GM19468 (cell line): ENCODE measurements around the gene PLCG2.
"Not testable (repeated sequence)": the region's sequence is repeated elsewhere in the genome, so short reads cannot be mapped to it uniquely, and the experiment has no call there.

Experiments used
- ATAC-seq: cut with Tn5 transposase; IDR thresholded peaks from one replicate; pipeline ENCODE4 v1.9.1; 2021; ENCODE audit warnings: mild to moderate bottlenecking, moderate library complexity, moderate number of reproducible peaks; ENCODE audit not compliant: unreplicated experiment; ENCODE audit errors: extremely low read depth

PLCG2 gene

GRCh38 chr16:81868057-81868748 is 89.1 kb downstream of the PLCG2 start:
- no peak for ATAC-seq

GRCh38 chr16:81869326-81869725 is 90.2 kb downstream of the PLCG2 start:
- ATAC-seq, result no peak

DNA sequence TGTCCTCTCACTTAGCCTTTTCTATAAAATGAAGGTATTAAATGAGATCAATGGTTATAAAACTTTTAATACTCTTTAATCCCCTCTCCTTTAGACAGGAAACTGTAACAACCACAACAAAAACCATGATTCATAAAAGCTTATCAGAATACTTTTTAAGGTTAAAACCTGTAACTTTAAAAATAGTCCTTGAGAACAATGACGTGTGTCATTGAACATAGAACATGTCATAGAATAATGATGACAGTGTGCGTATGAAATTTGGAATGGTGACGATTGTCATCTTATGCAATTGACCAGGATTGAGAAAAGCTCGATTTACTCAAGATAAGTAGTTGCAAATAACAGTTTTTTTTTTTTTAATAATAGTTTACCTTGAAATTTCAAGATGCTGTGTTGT is 94.1 kb downstream of the PLCG2 start:
- no peak for ATAC-seq

GRCh38 chr16:81873843-81874752 is 95.0 kb downstream of the PLCG2 start:
- ATAC-seq, result peak; percentile 73

DNA sequence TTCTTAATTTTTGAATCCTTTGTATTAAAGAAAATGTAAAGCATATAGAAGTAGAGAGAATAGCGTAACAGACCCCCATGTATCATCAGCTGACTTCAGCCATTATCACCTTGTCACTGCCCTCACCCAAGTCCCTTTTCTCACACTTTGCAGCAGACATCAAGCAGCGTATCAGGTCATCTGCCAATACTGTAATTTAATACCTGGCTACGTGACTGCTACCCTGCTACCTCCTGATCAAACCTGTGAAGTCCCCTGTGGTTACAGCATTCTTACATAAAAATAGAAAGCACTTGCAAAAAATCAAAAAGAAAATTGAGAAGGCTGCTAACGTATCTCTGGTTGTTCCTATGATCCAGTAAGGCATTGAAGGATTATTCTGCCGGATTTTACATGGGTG is 96.4 kb downstream of the PLCG2 start:
- no peak for ATAC-seq

DNA sequence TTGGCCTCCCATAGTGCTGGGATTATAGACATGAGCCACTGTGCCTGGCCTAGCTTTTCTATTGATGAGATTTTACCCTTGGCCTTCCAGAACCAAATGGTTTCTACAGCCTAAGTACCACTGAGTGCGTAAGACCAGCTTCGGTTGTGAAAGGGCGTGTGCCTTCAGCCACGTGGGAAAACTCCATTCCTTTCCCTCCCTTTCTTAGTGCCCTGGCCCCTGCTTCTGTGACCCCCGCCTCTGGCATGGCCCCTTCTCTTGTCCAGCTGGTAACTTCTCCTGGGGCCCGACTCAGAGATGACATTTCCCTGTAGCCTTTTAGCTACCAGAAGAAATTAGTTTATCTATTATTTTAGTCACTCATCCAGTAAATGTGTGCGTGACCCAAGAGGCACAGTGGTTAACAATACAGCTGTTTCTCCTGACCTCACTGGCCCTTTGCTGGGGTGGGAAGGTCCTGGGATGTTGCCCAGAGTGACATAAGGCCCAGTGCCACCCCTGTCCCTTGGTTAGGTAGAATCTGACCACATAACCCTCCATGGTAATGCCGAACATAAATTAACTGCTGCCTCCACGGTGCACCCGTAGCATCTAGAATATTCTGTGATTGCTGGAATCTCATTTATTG is 97.3 kb downstream of the PLCG2 start:
- ATAC-seq, result no peak

- ATAC-seq, result not testable (repeated sequence)
Observed at GRCh38 chr16:81877490-81877889, 98.4 kb downstream of the PLCG2 start.

DNA sequence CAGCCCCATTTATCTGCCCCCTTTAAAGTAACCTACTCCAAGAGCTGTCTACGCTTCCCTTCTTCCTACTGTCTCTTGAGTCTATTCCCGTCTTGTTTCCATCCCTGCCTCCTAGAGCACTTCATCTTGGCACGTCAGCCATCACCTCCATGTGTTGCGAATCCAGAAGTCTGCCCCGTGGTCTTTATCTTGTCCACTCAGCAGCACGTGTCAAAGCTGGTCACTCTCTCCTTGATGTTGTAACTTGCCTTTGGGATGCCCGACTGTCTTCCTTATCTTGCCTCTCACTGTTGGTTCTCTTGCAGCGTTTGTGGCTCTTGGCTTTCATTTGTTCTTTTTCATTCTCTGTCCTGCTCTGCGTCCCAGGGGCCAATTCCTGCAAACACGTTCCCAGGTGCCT is 99.4 kb downstream of the PLCG2 start:
- ATAC-seq, result no peak

DNA sequence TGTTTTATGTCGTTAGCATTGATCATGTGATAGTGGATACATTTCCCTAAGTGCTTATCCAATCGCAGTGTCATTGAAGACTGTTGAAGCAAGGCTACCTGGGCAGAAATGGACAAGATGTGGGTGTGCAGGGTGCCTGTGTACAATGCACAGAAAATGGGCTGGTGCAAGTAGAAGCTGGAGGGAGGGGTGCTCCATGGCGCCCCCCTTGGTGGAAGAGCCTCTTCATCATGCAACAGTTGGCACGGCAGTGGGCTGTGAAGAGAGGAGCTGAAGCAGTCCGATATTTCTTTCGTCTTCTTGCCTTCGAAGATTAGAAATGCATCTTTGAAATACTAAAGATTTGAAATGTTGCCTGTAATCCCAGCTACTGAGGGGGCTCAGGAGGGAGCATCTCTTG is 100.5 kb downstream of the PLCG2 start:
- ATAC-seq, result no peak

GRCh38 chr16:81880816-81881215 is 101.7 kb downstream of the PLCG2 start:
- no peak for ATAC-seq

DNA sequence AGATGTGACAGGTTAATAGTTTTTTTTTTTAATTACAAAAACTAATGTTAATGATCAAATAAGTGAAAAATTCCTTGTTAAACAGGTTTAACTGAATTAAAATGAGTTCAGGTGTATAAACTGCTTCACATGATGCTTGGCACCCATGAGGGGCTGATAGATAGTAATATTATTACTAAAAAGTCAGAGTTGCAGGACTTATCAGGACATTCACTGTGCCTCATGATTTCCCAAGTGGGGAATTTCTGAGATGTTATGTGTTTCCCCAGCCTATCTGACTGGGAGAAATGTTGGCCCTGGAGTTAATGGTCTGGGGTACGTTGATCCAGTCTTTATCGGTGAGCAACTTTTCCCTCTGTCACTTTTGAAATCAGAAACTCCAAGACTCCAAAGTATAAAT is 102.1 kb downstream of the PLCG2 start:
- no peak for ATAC-seq

DNA sequence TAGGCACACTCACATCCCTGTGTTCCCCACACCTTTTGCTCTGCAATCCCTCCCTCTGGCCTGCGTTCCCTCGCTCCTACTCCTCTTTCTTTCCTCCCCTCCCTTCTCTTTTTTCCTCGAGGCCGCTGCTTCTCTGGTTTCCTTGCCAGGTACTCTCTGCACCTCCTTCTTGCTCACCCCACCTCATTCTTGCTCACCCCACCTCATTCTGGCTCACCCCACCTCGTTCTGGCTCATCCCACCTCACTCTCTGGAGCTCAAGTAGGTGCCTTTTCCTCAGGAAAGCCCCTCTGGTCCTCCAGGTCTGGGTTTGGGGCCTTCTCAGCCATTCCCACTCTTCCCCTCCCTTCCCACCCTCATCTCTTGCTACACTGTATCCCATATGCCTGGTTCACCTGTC is 103.5 kb downstream of the PLCG2 start:
- ATAC-seq, result no peak

DNA sequence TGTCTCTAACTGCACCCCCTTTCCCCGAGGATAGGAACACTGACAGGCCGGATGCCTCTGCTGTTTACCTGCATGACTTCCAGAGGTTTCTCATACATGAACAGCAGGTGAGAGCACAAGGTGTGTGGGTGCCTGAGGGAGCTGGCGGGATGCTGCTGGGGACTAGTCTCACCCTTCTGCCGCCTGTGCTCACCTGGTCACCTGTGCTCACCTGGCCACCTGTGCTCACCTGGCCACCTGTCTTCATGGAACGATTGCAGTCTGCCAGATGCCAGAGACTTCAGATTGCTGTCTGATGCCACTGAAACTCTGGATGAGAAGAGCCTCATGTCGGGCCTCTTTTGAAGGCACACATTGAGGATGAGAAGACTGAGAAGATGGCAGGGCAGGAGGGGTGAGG is 104.1 kb downstream of the PLCG2 start:
- ATAC-seq, result no peak

DNA sequence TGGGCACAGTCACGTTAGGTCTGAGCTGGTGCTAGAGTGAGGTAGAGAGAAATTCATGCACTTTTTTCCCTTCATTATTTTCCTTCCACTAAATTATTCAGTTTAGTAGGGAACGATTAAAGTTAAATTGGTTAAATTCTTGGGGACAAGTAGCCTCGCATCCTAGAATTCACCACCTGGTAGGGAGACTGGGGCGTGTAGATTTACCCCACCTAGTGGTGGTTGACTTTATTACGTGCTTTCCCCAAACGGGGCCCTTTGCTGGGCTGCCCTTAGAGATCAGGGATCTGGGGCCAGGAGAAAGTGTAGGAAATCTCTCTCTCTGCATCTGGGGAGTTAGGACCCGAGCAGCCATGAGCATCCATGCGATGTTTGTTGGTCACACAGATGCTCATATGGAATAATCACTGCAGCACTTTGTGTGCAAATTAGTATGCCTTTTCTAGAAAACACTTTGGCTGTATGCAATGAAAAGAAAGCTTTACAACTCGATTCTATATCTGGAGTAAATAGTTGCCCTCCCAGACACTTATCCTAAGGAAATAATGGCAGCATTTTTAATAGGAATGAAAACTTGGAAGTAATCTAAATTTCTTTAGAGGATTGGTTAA is 107.0 kb downstream of the PLCG2 start:
- ATAC-seq, result no peak

GRCh38 chr16:81888520-81889394 is 109.7 kb downstream of the PLCG2 start:
- no peak for ATAC-seq

DNA sequence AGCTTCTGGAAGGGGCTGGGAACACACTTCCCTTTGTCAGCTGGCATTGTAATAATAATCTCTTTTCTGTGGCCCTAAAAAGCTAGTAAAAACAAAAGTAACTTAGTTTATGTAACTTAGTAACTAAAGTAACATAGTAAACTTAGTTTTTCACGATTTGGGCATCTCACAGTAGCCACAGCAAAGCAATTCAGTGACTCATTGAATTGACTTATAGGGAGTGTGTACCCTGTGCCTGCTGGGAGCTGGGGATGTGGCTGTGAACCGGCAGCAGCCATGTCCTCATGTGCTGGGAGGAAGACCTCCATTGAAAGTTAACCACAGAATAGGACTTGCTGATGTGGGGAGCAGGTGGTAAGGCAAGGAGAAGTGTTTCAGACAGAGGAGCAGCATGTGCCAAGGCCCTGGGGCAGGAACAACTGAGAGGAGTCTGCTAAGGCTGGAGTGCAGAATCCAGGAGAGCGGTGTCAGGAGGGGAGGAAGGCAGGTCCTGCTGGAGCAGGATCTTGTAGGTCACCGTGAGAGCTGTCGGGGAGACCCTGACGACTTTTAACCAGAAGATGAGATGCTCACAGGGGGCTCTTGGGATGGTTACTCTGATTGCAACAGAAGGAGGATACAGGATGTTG is 112.8 kb downstream of the PLCG2 start:
- no peak for ATAC-seq

DNA sequence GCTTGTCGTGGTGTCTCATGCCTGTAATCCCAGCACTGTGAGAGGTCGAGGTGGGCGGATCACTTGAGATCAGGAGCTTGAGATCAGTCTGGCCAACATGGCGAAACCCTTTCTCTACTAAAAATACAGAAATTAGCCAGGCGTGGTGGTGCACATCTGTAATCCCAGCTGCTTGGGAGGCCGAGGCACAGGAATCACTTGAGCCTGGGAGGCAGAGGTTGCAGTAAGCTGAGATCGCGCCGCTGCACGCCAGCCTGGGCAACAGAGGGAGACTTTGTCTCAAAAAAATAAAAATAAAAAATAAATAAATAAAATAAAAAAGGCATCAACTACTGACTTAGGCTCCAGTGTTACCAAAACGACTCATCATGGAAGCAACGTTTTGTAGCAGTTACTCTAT is 115.5 kb downstream of the PLCG2 start:
- ATAC-seq, result no peak

GRCh38 chr16:81896902-81897301 is 117.8 kb downstream of the PLCG2 start:
- no peak for ATAC-seq

GRCh38 chr16:81899601-81900000 is 120.5 kb downstream of the PLCG2 start:
- no peak for ATAC-seq
